Hepatic stellate cell (primary cell): ENCODE measurements around the gene GSK3B.
"Not testable (repeated sequence)": the region's sequence is repeated elsewhere in the genome, so short reads cannot be mapped to it uniquely, and the experiment has no call there.

Experiments
- DNase-seq: peaks from one replicate; pipeline ENCODE4 v3.0.0; 2011; ENCODE audit warnings: low spot score

GSK3B gene

DNA sequence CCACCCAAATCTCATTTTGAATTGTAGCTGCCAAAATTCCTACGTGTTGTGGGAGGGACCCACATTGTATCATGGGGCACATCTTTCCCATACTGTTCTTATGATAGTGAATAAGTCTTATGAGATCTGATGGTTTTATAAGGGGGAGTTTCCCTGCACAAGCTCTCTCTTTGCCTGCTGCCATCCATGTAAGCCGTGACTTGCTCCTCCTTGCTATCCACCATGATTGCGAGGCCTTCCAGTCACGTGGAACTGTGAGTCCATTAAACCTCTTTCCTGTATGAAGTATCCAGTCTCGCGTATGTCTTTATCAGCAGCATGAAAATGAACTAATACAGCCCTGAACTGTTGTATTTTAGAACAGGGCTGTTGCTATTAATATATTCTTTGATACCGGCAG is 40.6 kb downstream of the GSK3B start:
- DNase-seq, result not testable (repeated sequence)

DNA sequence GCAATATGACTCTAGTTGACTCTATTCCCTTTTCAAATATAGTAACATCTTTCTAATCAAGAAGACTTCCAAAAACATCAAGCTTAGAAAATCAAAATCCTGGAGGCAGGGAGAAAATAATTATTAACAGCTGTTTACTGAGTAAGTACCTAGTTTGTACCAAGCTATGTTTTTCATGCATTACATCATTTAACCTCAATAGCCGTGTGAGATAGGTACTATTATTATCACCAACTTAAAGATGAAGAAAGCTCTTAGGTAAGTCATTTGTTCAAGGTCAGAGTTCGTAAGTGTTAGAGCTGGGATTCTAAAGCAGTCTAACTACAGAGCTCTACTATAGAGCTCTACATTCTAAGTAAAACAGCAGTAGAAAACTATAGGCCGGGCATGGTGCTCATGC is 41.6 kb downstream of the GSK3B start:
- DNase-seq, result no peak

DNA sequence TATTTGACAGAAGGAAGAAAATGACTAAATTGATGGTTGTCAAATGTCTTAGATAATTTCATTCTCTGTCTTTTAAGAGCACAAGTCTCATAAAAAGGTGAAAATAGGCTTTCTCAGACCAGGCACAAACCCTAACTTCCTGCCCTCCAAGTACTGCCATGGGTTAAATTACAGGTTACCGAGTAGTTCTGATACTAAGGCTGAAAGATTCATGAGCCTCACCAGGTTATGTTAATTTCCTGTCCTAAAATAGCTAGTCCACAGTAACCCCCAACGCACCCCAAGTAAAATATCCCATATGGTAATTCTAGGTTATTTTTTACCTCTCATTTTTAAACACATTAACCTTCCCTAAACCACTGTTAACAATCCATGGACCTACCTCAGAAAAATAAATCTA is 42.0 kb downstream of the GSK3B start:
- DNase-seq, result no peak

DNA sequence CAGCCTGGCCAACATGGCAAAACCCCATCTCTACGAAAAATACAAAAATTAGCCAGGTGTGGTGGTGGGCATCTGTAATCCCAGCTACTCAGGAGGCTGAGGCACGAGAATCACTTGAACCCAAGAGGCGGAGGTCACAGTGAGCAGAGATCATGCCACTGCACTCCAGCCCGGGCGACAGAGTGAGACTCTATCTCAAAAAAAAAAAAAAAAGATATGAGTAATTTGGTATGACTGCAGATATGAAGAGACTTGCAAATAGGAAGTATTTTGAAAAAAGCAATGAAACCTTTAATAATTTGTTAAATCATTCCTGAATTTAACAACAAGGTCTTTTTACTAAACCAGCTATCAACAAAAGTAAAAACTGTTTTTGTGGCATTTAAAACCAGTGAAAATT is 42.7 kb downstream of the GSK3B start:
- DNase-seq, result not testable (repeated sequence)

DNA sequence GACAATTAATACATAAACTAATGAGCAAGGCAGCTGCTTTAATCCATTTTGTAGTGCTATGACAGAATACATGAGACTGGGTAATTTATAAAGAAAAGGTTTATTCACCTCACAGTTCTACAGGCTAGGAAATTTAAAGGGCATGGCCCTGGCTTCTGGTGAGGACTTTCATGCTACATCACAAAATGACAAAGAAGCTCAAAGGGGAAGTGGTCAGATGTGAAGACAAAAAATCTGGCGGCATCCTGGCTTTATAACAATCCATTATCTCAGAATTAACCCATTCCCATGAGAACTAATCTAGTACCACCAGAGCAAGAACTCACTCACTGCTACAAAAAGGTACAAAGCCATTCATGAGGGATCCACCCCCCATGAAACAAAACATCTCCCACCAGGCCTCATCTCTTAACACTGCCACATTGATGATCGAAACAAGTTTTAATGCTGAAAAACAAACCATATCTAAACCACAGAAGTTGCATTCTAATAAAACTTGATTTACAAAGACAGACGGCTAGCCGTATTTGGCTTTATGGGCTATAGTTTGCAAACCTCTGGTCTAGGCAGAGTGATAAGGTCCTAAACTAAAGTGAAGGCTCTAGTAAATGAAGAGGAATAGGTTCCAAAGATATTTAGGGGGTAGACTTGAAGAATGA is 44.2 kb downstream of the GSK3B start:
- DNase-seq, result no peak

DNA sequence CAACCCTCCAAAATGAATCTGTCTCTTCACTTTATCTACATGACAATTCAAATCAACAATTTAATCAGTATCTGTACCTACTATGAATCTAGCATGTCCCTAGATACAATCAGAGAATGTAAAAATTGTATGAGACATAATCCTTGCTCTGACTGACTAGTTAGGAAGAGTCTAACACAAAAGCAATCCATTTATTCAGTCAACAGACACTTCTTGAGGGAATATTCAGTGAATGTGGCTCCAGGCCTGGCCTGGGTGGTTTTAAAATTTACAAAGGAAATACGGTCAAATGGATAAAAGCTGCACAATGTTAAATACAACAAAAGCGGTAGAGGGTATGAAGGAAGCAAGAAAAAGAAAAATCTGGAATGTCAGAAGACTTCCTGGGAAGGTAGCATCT is 45.2 kb downstream of the GSK3B start:
- no peak for DNase-seq

DNA sequence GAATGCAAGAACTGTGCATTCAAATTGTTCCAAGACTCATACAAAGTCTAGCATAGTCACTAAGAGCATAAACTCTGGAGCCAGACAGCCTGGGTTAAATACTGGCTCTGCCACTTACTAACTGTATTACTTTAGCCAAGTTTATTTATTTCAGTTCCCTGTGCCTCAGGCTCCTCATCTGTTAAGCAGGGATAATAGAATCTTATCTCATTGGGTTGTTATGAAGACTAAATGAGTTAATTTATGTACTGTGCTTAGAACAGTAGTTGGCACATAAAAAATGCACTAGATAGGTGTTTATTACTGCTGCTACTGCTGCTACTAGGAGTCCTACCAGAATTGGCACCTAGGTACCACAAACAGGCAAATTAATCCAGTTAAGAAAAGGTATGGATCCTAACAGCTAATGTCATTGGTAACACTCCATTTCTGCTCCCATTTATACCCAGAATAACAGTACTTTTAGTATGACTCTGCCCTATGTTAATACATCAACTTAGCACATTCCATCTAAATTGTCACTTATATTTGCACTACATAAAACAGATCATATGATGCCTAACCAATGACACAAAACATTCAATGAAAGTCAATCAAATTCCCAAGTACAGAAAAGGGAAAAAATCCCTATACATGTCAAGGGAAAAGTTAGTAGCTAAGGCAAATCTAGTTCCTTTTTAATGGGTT is 45.7 kb downstream of the GSK3B start:
- DNase-seq, result no peak

DNA sequence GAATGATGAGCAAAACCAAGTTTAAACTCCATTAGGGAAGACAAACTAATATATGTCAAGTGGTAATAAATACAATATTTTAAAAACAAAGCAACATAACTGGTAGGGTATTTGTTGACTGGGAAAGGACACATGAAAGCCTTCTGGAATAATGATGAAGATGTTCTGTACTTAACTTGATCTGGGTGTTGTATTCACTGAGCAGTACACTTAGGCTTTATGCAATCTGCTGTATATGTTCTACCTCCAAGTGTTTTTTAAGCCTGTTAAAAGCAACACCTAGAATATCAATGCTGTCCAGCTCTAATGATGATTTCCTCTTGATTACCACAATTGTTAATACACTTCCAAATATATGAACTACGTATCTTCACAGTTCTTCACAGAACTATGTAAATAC is 46.6 kb downstream of the GSK3B start:
- DNase-seq, result no peak

DNA sequence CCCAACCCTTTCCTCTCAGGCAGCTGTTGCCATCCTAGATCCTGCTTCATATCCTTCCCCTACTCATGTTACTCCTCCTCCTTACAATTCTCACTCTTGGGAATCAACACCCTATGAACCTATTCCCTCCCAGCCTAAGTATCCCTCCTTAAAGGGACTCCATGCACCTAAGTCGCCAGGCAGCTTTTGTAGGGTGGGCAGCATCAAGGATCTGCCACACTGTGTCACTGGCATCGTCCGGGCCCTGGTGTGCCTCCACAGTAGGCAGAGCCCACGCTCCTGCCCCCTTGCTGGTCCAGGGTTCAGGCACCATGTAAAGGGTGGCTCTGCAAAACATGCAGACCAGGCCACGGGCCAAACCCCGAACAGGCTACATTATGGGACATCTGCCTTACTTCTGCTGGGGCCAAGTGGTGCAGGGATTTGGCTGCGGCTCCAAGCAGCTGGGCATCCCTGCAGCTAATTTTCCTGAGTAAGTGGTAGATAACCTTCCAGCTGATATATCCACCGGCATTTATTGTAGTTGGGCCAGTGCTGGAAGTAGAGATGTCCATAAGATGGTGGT is 53.4 kb downstream of the GSK3B start:
- no peak for DNase-seq

DNA sequence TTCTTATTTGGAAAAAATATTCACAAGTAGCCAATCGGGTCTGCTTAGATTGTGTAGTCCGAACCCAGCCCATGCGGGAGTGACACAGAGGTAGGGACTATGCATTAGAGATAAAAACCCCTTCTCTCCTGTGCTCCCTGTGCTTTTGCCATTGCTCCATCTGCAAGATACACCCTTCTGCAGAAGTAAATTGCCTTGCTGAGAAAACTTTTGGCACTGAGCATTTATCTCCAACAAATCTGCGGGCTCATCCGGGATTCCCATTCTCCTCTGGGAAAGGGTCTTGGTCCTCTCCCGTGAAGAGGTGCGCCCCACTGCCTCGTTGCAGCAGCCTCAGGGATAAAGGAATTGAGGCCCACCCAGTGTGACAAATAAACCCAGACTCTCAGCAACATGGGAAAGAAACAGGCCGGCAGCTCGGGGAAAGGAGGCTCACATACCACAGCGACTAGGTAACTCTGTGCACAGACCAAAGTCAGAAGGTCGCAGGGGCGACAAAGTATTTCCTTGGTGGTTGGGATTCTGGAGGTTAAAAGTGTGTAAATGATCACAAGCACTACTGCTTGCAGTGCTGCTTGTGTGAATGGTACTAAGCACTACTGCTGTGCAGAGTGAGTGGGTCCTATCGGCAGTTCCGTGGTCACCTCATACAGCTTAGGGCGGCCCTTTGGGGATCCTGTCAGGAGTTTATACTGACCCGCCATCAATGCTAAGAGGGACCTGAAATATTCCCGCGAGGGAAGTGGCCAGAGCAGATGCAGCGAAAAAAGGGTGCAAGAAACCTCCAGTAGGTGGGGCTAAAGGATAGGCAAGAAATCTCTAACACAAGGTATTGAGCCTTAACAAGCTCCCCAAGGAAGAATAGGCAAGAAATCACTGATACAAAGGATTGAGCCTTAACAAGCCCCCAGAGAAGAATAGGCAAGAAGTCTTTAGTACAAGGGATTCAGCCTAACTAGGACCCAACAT is 54.3 kb downstream of the GSK3B start:
- no peak for DNase-seq

DNA sequence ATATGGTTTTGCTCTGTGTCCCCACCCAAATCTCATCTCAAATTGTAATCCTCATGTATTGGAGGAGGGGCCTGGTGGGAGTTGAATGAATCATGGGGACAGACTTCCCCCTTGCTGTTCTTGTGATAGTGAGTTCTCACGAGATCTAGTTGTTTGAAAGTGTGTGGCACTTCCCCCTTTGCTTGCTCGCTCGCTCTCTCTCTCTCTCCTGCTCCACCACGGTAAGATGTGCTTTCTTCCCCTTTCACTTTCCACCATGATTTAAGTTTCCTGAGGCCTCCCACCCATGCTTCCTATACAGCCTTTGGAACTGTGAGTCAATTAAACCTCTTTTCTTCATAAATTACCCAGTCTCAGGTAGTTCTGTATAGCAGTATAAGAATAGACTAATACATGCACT is 60.7 kb downstream of the GSK3B start:
- no peak for DNase-seq

DNA sequence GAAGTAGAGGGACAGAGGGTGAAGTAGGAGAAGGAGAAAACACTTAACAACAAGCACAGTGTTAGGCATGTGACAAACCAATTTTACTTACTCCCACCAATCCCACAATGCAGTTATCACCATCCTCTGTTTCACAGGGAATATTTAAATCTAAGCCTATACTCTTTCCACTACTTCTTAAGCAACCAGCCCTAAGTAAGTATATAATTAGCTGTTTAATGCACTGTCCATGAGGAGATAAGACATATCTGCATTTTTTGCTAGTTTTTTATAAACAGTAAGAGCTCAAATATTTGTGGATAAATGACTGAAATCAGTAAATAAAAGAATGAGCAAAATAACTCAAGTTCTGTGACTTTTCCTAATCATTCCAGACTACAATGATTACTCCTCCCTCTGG is 62.7 kb downstream of the GSK3B start:
- no peak for DNase-seq

DNA sequence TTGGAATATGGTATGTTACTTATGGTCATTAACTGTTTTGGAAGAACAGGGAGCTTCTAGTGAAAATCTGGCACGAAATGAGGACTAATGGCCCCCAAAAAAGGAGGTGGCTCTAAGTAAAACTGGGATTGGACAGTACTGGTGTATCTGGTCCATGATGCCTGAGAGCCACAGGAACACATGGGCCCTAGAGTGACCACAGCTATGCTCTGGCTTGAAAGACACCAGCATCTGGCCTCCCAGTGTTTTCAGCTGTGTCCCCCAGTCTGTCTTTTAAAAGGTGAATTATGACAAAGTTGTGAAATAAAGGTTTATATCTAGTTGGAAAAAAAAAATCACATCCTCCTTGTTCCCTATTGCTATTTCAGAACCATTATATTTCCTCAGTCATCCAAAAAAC is 64.5 kb downstream of the GSK3B start:
- DNase-seq, result no peak

DNA sequence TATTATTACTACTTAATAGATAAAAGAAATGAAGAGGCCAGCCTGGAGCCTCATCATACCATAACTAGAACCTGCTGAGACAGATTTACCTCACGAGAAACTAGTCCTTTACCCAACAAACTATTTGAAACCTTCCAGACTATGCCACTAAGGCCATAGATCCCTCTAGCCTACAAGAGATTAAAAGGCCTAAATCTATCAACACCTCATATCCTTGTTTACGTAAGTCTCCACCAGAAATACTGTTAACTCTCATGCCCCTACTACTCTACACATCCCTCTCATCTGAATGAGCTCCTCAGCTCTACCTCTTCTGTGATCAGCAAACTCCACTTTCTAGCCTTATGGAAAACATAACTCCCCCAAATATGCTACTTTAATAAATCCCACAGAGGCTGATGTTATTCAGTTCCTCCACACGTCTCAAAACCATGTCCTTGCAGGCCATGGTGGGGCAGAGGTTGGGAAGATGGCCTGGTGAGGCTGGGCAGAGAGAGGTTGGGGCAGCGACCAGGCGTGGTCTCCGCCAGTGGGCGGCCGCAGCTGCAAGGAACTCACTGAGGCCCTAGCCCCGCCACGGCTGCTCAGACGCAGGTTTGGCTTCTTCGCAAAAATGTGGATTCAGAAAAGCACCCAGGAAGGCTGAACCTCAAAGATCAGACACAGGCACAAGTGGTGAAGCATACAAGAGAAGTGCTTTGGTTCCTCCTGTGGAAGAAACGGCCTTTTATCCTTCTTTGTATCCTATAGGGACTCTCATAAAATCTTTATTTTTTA is 65.8 kb downstream of the GSK3B start:
- no peak for DNase-seq

DNA sequence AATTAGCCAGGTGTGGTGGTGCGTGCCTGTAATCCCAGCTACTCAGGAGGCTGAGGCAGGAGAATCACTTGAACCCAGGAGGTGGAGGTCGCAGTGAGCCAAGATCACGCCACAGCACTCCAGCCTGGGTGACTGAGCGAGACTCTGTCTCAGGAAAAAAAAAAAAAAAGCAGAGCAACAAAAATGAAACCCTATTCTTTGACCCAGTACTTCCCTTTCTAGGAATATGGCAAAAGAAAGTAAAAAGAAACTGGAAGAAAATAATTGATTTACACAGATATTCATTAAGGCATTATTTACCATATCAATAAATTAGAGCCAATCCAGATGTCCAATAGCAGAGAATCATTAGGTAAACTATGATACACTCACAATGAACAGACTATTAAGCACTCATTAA is 67.0 kb downstream of the GSK3B start:
- DNase-seq, result no peak

DNA sequence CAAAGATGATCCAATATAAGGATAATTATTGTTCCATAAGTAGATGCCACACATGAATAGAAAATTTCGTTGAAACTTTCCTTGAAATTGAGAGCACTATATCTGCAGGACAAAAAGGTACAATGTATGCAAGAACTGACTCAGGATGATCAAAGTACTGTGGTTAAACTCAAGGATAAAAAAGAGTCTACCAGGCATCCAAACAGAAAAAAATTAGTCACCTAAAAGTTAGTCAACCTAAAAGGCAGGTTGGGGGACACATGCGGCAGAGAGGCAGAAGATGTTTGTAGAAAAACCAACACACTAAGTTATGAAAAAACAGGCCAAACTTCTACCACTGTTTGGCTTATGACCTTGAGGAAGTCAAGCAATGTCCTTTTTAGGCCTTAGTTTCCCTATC is 68.7 kb downstream of the GSK3B start:
- no peak for DNase-seq

DNA sequence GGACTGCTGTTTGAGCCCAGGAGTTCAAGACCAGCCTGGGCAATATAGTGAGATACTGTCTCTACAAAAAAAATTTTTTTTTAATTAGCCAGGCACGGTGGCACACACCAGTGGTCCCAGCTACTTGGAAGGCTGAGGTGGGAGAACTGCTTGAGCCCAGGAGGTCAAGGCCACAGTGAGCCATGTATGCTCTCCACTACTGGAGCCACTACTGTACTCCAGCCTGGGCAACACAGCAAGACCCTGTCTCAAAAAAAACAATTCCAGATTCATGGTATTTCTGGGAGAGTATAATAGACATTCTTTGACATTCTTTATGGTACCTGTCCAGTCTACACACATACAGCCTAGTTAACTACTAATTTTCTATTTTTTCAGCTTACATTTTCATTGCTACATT is 70.1 kb downstream of the GSK3B start:
- DNase-seq, result no peak

DNA sequence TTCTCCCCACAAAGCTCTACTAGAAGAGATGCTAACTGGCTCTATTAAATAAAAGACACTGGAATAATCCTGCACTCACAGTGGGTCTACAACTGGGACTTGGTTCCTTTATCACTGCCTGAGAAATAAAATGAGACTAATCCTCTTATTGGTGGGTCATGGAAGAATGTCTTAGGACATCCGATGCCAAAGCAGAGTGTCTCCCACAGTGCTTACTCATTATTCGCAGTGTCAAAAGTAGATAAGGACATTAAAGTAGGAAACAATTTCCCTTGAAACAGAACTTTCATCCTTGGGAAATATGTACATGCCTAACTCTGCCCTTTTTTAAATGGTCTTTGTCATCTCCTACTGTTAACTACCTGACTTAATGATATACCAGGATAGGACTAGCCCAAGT is 71.5 kb downstream of the GSK3B start:
- DNase-seq, result no peak

DNA sequence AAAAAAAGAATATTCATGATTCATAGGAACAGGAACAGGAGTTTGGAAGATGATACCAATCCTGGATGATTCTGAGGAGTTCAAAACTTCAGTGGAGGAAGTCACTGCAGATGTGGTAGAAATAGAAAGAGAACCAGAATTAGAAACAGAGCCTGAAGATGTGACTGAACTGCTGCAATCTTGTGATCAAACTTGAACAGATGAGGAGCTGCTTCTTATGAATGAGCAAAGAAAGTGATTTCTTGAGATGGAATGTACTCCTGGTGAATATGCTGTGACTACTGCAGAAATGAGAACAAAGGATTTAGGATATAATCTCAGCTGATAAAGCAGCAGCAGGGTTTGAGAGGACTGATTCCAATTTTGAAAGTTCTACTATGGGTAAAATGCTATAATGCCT is 72.7 kb downstream of the GSK3B start:
- no peak for DNase-seq

DNA sequence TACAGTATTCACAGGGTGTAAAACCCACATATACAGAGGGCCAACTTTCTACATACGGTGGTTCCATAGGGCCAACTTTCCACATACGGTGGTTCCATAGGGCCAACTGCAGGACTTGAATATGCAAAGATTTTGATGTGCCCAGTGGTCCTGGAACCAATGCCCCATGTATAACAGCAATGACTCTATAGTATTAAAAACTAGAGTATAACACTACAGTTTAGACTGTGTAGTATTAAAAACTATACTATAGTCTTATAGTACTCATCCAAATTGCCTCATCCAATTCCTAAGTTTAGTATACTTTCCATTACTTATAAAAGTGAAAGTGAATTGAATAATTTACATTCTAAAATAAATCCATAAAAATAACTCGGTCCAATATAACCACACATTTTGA is 75.9 kb downstream of the GSK3B start:
- DNase-seq, result no peak

DNA sequence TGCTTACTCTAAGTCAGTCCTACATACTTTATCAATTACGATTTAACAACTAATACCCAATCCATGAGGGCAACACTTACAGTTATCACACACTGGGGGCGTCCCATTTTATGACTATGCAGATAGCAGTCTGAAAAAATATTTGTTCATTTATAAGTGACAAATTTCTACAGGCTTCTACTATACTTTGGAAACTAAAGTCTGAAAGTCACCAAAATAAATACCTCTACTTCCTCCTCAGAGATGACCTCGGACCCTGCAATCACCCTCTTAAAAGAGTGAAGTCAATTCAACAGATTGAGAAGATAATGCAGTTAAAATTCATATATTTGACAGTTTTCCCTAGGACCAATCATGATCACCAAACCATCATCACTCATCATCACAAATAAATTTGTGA is 76.6 kb downstream of the GSK3B start:
- no peak for DNase-seq

DNA sequence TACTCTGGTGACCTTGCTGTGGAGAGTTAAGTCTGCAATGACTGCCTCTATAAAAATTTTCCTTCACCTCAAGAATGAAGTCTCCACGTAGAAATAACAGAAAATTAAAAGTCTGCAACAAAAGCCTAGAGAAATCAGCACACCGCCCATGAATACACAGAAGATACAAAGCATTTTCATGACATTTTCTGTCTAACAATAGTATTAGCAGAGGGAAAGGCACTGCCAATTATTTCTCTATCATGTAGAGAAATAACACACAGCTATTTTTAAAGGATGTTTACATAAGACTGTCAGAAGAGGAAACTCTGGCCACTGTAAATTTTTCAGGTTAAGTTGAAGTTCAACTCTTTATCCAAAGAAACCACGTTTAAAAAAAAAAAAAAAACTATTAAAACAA is 80.8 kb downstream of the GSK3B start:
- peak; percentile 5 for DNase-seq
